HepG2 (cell line): ENCODE measurements around the gene SMAD6. TPM values are rescaled to one million over a fixed set of nuclear protein-coding genes. Genes with fewer than 3 reads are reported as not detected.

ENCODE experiments used
- AHR ChIP-seq: IDR thresholded peaks from 2 replicates; pipeline ENCODE4 v1.6.1; 2018; ENCODE audit warnings: missing genetic modification reagents, missing compliant biosample characterization
- ATF6 ChIP-seq: sonication (generic); formaldehyde crosslinking; conservative IDR thresholded peaks from 2 replicates; pipeline ENCODE4 v1.4.0; 2020; ENCODE audit warnings: missing genetic modification reagents
- CENPT ChIP-seq: sonication (generic); formaldehyde crosslinking; IDR thresholded peaks from 2 replicates; pipeline ENCODE4 v1.8.0; 2022; ENCODE audit warnings: low read depth, mild to moderate bottlenecking, moderate library complexity, missing genetic modification reagents
- CREB3 ChIP-seq: sonication (generic); formaldehyde crosslinking; IDR thresholded peaks from 2 replicates; pipeline ENCODE4 v1.5.0; 2020; ENCODE audit warnings: missing genetic modification reagents
- EEA1 ChIP-seq: sonication (generic); formaldehyde crosslinking; IDR thresholded peaks from 2 replicates; pipeline ENCODE4 v1.5.1; 2020; ENCODE audit warnings: mild to moderate bottlenecking, missing genetic modification reagents, borderline replicate concordance
- FOXA3 ChIP-seq: IDR thresholded peaks from 2 replicates; pipeline ENCODE4 v1.6.1; 2016; ENCODE audit warnings: missing genetic modification reagents, missing compliant biosample characterization
- MTERF4 ChIP-seq: sonication (generic); formaldehyde crosslinking; IDR thresholded peaks from 2 replicates; pipeline ENCODE4 v1.8.0; 2023; ENCODE audit warnings: mild to moderate bottlenecking, missing genetic modification reagents
- PAWR ChIP-seq: sonication (generic); formaldehyde crosslinking; IDR thresholded peaks from 2 replicates; pipeline ENCODE4 v1.4.0; 2020; ENCODE audit warnings: missing genetic modification reagents, mild to moderate bottlenecking, borderline replicate concordance
- PHF8 ChIP-seq: sonication (generic); formaldehyde crosslinking; IDR thresholded peaks from 2 replicates; pipeline ENCODE4 v1.5.0; 2020; ENCODE audit warnings: missing genetic modification reagents
- PPARG ChIP-seq: conservative IDR thresholded peaks from 2 replicates; pipeline ENCODE4 v1.6.1; 2016; ENCODE audit warnings: missing biosample characterization, missing genetic modification reagents
- STAG1 ChIP-seq: sonication (generic); formaldehyde crosslinking; IDR thresholded peaks from 2 replicates; pipeline ENCODE4 v1.4.0; 2020; ENCODE audit warnings: missing genetic modification reagents
- TCF7 ChIP-seq: sonication (generic); IDR thresholded peaks from 2 replicates; pipeline ENCODE4 v1.6.1; 2016; ENCODE audit warnings: antibody characterized with exemption, low read depth
- TOE1 ChIP-seq: sonication (generic); formaldehyde crosslinking; IDR thresholded peaks from 2 replicates; pipeline ENCODE4 v1.4.0; 2020; ENCODE audit warnings: mild to moderate bottlenecking, missing genetic modification reagents
- TRIM24 ChIP-seq: sonication (generic); formaldehyde crosslinking; IDR thresholded peaks from 2 replicates; pipeline ENCODE4 v1.8.0; 2022; ENCODE audit warnings: mild to moderate bottlenecking, missing genetic modification reagents
- ZKSCAN5 ChIP-seq: sonication (generic); formaldehyde crosslinking; IDR thresholded peaks from 2 replicates; pipeline ENCODE4 v1.5.1; 2020; ENCODE audit warnings: mild to moderate bottlenecking, missing genetic modification reagents
- ZNF18 ChIP-seq: sonication (generic); formaldehyde crosslinking; IDR thresholded peaks from 2 replicates; pipeline ENCODE4 v1.8.0; 2022; ENCODE audit warnings: mild to moderate bottlenecking, missing genetic modification reagents; ENCODE audit not compliant: insufficient replicate concordance
- ZNF205 ChIP-seq: IDR thresholded peaks from 2 replicates; pipeline ENCODE4 v1.6.1; 2018; ENCODE audit warnings: missing biosample characterization, missing genetic modification reagents
- ZNF432 ChIP-seq: sonication (generic); formaldehyde crosslinking; IDR thresholded peaks from 2 replicates; pipeline ENCODE4 v1.5.0; 2020; ENCODE audit warnings: missing genetic modification reagents, mild to moderate bottlenecking, borderline replicate concordance
- ZNF614 ChIP-seq: IDR thresholded peaks from 2 replicates; pipeline ENCODE4 v1.6.1; 2018; ENCODE audit warnings: missing biosample characterization, missing genetic modification reagents, inconsistent platforms, borderline replicate concordance
- ZNF615 ChIP-seq: sonication (generic); formaldehyde crosslinking; IDR thresholded peaks from 2 replicates; pipeline ENCODE4 v1.5.0; 2020; ENCODE audit warnings: mild to moderate bottlenecking, missing genetic modification reagents, borderline replicate concordance
- ZNF616 ChIP-seq: sonication (generic); formaldehyde crosslinking; IDR thresholded peaks from 2 replicates; pipeline ENCODE4 v1.5.0; 2020; ENCODE audit warnings: low read depth, mild to moderate bottlenecking, missing genetic modification reagents
- ZNF772 ChIP-seq: sonication (generic); formaldehyde crosslinking; IDR thresholded peaks from 2 replicates; pipeline ENCODE4 v1.5.0; 2020; ENCODE audit warnings: mild to moderate bottlenecking, missing genetic modification reagents
- ZNF780A ChIP-seq: sonication (generic); formaldehyde crosslinking; IDR thresholded peaks from 2 replicates; pipeline ENCODE4 v1.8.0; 2022; ENCODE audit warnings: mild to moderate bottlenecking, missing genetic modification reagents, moderate library complexity
- polyA plus RNA-seq, 8 experiments: library from polyadenylated mRNA; depleted of rRNA in 3 of 8; stranded (reverse) in 7 of 8; unstranded in 1 of 8; fragments of >200 nt; fragmentation: Illumina TruSeq in 4 of 8; extraction: Trizol in 4 of 8; gene quantifications; 2 replicates each; pipeline versions ENCODE4 v1.2.1 to v1.2.3, GENCODE V29; 2011 to 2016; ENCODE audit warnings: low read depth in 4 of 8, missing spikeins in 1 of 8, mixed read lengths in 1 of 8; ENCODE audit not compliant: insufficient read depth in 1 of 8
- total RNA-seq, 5 experiments: library from RNA; depleted of rRNA; stranded (reverse); fragments of >200 nt; fragmentation: Illumina TruSeq; extraction: Trizol; gene quantifications; 2 replicates each; pipeline ENCODE4 v1.2.3, GENCODE V29; 2016; ENCODE audit warnings: low read depth in 1 of 5
- TF ChIP-seq, protein P1 (sequence below): sonication (generic); formaldehyde crosslinking; IDR thresholded peaks from 2 replicates; pipeline ENCODE4 v1.8.0; 2022; ENCODE audit warnings: missing genetic modification reagents, mild to moderate bottlenecking, borderline replicate concordance

The SMAD6 gene
- total and polyA plus RNA-seq, 2 of the 13 experiments (the other 11 are each of a cell fraction or from before 2014, with no cell fraction given), result 3.3 to 4.4 TPM

- TF ChIP-seq ATF6 (CRISPR knock-in tag), result no peak
- 0 out of 2 replicates have a peak, but pooled peaks have one; percentile 37 for TF ChIP-seq TCF7
- TF ChIP-seq ZNF616 (CRISPR knock-in tag), result no peak
- no peak for TF ChIP-seq EEA1 (CRISPR knock-in tag)
- no peak for TF ChIP-seq ZNF18
- TF ChIP-seq, protein P1, sequence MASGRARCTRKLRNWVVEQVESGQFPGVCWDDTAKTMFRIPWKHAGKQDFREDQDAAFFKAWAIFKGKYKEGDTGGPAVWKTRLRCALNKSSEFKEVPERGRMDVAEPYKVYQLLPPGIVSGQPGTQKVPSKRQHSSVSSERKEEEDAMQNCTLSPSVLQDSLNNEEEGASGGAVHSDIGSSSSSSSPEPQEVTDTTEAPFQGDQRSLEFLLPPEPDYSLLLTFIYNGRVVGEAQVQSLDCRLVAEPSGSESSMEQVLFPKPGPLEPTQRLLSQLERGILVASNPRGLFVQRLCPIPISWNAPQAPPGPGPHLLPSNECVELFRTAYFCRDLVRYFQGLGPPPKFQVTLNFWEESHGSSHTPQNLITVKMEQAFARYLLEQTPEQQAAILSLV (CRISPR knock-in tag), result no peak
- TF ChIP-seq PHF8 (CRISPR knock-in tag), result no peak; the same call in none of the 2 replicates
- TF ChIP-seq PAWR (CRISPR knock-in tag), result no peak
- TF ChIP-seq TRIM24, result no peak
- peak; percentile 74; the same call in 1 of the 2 replicates for TF ChIP-seq ZNF615 (CRISPR knock-in tag)
- no peak for TF ChIP-seq MTERF4 (CRISPR knock-in tag)
- no peak for TF ChIP-seq ZNF432 (CRISPR knock-in tag)
- no peak for TF ChIP-seq CENPT
- no peak for TF ChIP-seq AHR (CRISPR knock-in tag)
- peak; percentile 27 for TF ChIP-seq FOXA3
- TF ChIP-seq ZKSCAN5, result no peak
- TF ChIP-seq TOE1 (CRISPR knock-in tag), result no peak
- no peak for TF ChIP-seq ZNF780A (CRISPR knock-in tag)
- peak; percentile 48; the same call in 1 of the 2 replicates for TF ChIP-seq PPARG (CRISPR knock-in tag)
- no peak for TF ChIP-seq ZNF614 (CRISPR knock-in tag)
- TF ChIP-seq CREB3, result no peak
- no peak for TF ChIP-seq STAG1
- TF ChIP-seq ZNF772, result no peak
- TF ChIP-seq ZNF205, result 0 out of 2 replicates have a peak, but pooled peaks have one; percentile 16
Observed at GRCh38 chr15:66702035-66702786, at the start of gene SMAD6 (continued).
